ENCODE measurements around the gene RTL1. TPM values are rescaled to one million over a fixed set of nuclear protein-coding genes. Genes with fewer than 3 reads are reported as not detected.

Gene RTL1
- total RNA-seq, 6 experiments from 2014 or later: not detected

- no peaks in the 10 kb centered on the region for H3K9me3 Mint-ChIP-seq
- H3K27me3 Mint-ChIP-seq (ENCODE audit: insufficient read depth): peaks cover 28% of the 10 kb centered on the region
- H3K27ac Mint-ChIP-seq: peak overlapping the region; percentile 73
- H3K4me1 Mint-ChIP-seq (ENCODE audit: low read depth): peaks cover 50% of the 10 kb centered on the region
- DNase-seq: no peak
- H3K36me3 Mint-ChIP-seq (ENCODE audit: low read depth): peaks cover 14% of the 10 kb centered on the region
- peak overlapping the region; percentile 11; the same call in 1 of the 2 replicates for H3K4me3 Mint-ChIP-seq
- TF ChIP-seq, protein P1, sequence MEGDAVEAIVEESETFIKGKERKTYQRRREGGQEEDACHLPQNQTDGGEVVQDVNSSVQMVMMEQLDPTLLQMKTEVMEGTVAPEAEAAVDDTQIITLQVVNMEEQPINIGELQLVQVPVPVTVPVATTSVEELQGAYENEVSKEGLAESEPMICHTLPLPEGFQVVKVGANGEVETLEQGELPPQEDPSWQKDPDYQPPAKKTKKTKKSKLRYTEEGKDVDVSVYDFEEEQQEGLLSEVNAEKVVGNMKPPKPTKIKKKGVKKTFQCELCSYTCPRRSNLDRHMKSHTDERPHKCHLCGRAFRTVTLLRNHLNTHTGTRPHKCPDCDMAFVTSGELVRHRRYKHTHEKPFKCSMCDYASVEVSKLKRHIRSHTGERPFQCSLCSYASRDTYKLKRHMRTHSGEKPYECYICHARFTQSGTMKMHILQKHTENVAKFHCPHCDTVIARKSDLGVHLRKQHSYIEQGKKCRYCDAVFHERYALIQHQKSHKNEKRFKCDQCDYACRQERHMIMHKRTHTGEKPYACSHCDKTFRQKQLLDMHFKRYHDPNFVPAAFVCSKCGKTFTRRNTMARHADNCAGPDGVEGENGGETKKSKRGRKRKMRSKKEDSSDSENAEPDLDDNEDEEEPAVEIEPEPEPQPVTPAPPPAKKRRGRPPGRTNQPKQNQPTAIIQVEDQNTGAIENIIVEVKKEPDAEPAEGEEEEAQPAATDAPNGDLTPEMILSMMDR (IDR thresholded peaks at IDR 0.05): no peak
Measured at GRCh38 chr14:100841761-100842403, 61.6 kb downstream of the RTL1 start.

GRCh38 chr14:100841066-100841760 lies 62.3 kb downstream of the RTL1 start:
- TF ChIP-seq, protein P1 (IDR thresholded peaks at IDR 0.05): no peak
- H3K36me3 Mint-ChIP-seq (ENCODE audit: low read depth): peaks cover 18% of the 10 kb centered on the region
- H3K4me1 Mint-ChIP-seq (ENCODE audit: low read depth): peaks cover 52% of the 10 kb centered on the region
- DNase-seq: no peak
- peaks cover 32% of the 10 kb centered on the region for H3K27me3 Mint-ChIP-seq (ENCODE audit: insufficient read depth)
- no peak overlapping the region for H3K4me3 Mint-ChIP-seq
- peak overlapping the region; percentile 73 for H3K27ac Mint-ChIP-seq
- no peaks in the 10 kb centered on the region for H3K9me3 Mint-ChIP-seq

GRCh38 chr14:100840286-100841065 lies 63.0 kb downstream of the RTL1 start:
- Mint-ChIP-seq H3K4me1 (ENCODE audit: low read depth) (peaks cover 52% of the 10 kb centered on the region), H3K4me3 (no peak overlapping the region), H3K27me3 (ENCODE audit: insufficient read depth) (peaks cover 38% of the 10 kb centered on the region), H3K27ac (peak overlapping the region; percentile 57; the same call in 1 of the 2 replicates), H3K36me3 (ENCODE audit: low read depth) (peaks cover 18% of the 10 kb centered on the region), H3K9me3 (no peaks in the 10 kb centered on the region)
- no peak for DNase-seq
- TF ChIP-seq, protein P1 (IDR thresholded peaks at IDR 0.05): no peak

- peaks cover 43% of the 10 kb centered on the region for H3K27me3 Mint-ChIP-seq (ENCODE audit: insufficient read depth)
- TF ChIP-seq, protein P1 (IDR thresholded peaks at IDR 0.05): no peak
- DNase-seq: no peak
- peaks cover 52% of the 10 kb centered on the region for H3K4me1 Mint-ChIP-seq (ENCODE audit: low read depth)
- peaks cover 18% of the 10 kb centered on the region for H3K36me3 Mint-ChIP-seq (ENCODE audit: low read depth)
- H3K9me3 Mint-ChIP-seq: no peaks in the 10 kb centered on the region
- no peak overlapping the region for H3K4me3 Mint-ChIP-seq
- H3K27ac Mint-ChIP-seq: peak overlapping the region; percentile 57; the same call in 1 of the 2 replicates
Measured at GRCh38 chr14:100839681-100840111, 63.8 kb downstream of the RTL1 start.

- Mint-ChIP-seq H3K27me3 (ENCODE audit: insufficient read depth) (peaks cover 47% of the 10 kb centered on the region), H3K36me3 (ENCODE audit: low read depth) (peaks cover 14% of the 10 kb centered on the region), H3K4me3 (no peak overlapping the region), H3K4me1 (ENCODE audit: low read depth) (peaks cover 49% of the 10 kb centered on the region), H3K9me3 (no peaks in the 10 kb centered on the region), H3K27ac (peak overlapping the region; percentile 52; the same call in 1 of the 2 replicates)
- no peak for DNase-seq
- TF ChIP-seq, protein P1 (IDR thresholded peaks at IDR 0.05): no peak
Measured at GRCh38 chr14:100839315-100839585, 64.3 kb downstream of the RTL1 start.
